PC-3 (cell line): ENCODE measurements around the gene OSBPL6. TPM values are rescaled to one million over a fixed set of nuclear protein-coding genes. Genes with fewer than 3 reads are reported as not detected.

Experiments used
- ATAC-seq: fragments of 200-7000 bp; cut with Tn5 transposase; 2 replicates; pipeline ENCODE4 v1.9.1; 2020; ENCODE audit warnings: mild to moderate bottlenecking, moderate library complexity
- BruUV-seq: library from RNA; stranded (reverse); fragments of 400-500 nt; replicated peaks from 2 replicates; lab custom pipeline; 2021; lab: Mats Ljungman, UMichigan
- CTCF ChIA-PET: fragments of 300-600 bp; sonication (Branson Sonifier 250); formaldehyde crosslinking; loops from one replicate; lab custom pipeline; 2022; ENCODE audit warnings: antibody characterized with exemption; lab: Charles Lee
- POLR2A ChIA-PET: fragments of 300-600 bp; sonication (Branson Sonifier 250); formaldehyde crosslinking; loops from one replicate; lab custom pipeline; 2022; ENCODE audit warnings: antibody characterized with exemption; ENCODE audit not compliant: unreplicated experiment; lab: Charles Lee
- DNase-seq: peaks from one replicate; pipeline ENCODE4 v3.0.0-alpha.2; 2015
- H2AFZ ChIP-seq: fragments of 300-600 bp; sonication (generic); 2 replicates; pipeline ENCODE4 v1.6.0; 2016; ENCODE audit warnings: antibody characterized with exemption, low read length
- H3F3A ChIP-seq: fragments of 300-600 bp; sonication (generic); one replicate; pipeline ENCODE4 v1.6.0; 2017; ENCODE audit warnings: antibody characterized with exemption, low read length, control low read depth, mild to moderate bottlenecking; ENCODE audit not compliant: unreplicated experiment
- H3K27ac ChIP-seq: fragments of 300-600 bp; sonication (generic); 2 replicates; pipeline ENCODE4 v1.5.1; 2016; ENCODE audit warnings: mild to moderate bottlenecking, low read length
- H3K27me3 ChIP-seq: fragments of 300-600 bp; sonication (generic); 2 replicates; pipeline ENCODE4 v1.6.1; 2016; ENCODE audit warnings: low read length, mixed read lengths
- H3K36me3 ChIP-seq: fragments of 300-600 bp; sonication (generic); 2 replicates; pipeline ENCODE4 v1.6.1; 2016; ENCODE audit warnings: low read depth, mixed run types, low read length, mixed read lengths
- H3K4me1 ChIP-seq: fragments of 300-600 bp; sonication (generic); 2 replicates; pipeline ENCODE4 v1.5.1; 2016; ENCODE audit warnings: low read length; ENCODE audit not compliant: insufficient read depth
- H3K4me2 ChIP-seq: fragments of 300-600 bp; sonication (generic); 2 replicates; pipeline ENCODE4 v1.6.0; 2016; ENCODE audit warnings: low read length
- H3K4me3 ChIP-seq: fragments of 300-600 bp; sonication (generic); 2 replicates; pipeline ENCODE4 v1.5.1; 2016; ENCODE audit warnings: mild to moderate bottlenecking, low read length, mixed read lengths
- H3K79me2 ChIP-seq: fragments of 300-600 bp; sonication (generic); 2 replicates; pipeline ENCODE4 v1.6.1; 2017; ENCODE audit warnings: low read length, mixed read lengths
- H3K9ac ChIP-seq: fragments of 300-600 bp; sonication (generic); 2 replicates; pipeline ENCODE4 v1.6.0; 2016; ENCODE audit warnings: mild to moderate bottlenecking, low read length
- H3K9me2 ChIP-seq: fragments of 300-600 bp; sonication (generic); replicated peaks from 2 replicates; pipeline ENCODE4 v1.6.1; 2016; ENCODE audit warnings: mixed run types, low read length, mixed read lengths
- H3K9me3 ChIP-seq: fragments of 300-600 bp; sonication (generic); 2 replicates; pipeline ENCODE4 v1.6.1; 2016; ENCODE audit warnings: low read length, mixed read lengths
- H4K20me1 ChIP-seq: fragments of 300-600 bp; sonication (generic); 2 replicates; pipeline ENCODE4 v1.6.1; 2016; ENCODE audit warnings: low read length, mixed read lengths
- EZH2 ChIP-seq: fragments of 300-600 bp; sonication (generic); IDR thresholded peaks from one replicate; pipeline ENCODE4 v1.6.1; 2017; ENCODE audit warnings: antibody characterized with exemption, mild to moderate bottlenecking, low read length; ENCODE audit not compliant: unreplicated experiment
- EZH2phosphoT487 ChIP-seq: fragments of 300-600 bp; sonication (generic); IDR thresholded peaks from 2 replicates; pipeline ENCODE4 v1.6.1; 2018; ENCODE audit warnings: mild to moderate bottlenecking, antibody characterized with exemption, low read length, borderline replicate concordance
- intact Hi-C: fragments of 100-400 bp; cut with micrococcal nuclease; formaldehyde crosslinking; loops from 2 replicates; pipeline ENCODE4 v1.9.0; 2023
- total RNA-seq: library from RNA; depleted of rRNA; stranded (reverse); fragments of >200 nt; gene quantifications from 2 replicates; pipeline ENCODE4 v1.2.3, GENCODE V29; 2014
- TF ChIP-seq, protein P1 (sequence below): fragments of 300-600 bp; sonication (generic); conservative IDR thresholded peaks from 2 replicates; pipeline ENCODE4 v1.5.1; 2017; ENCODE audit warnings: antibody characterized with exemption, low read depth, mild to moderate bottlenecking, low read length

The OSBPL6 gene
- total RNA-seq, 1 experiment from 2014 or later, result 4.0 TPM

GRCh38 chr2:178324077-178324476, 129.8 kb downstream of the OSBPL6 start:
- Histone ChIP-seq H4K20me1 (no peaks in the 10 kb centered on the region), H3K79me2 (no peaks in the 10 kb centered on the region), H3K27ac (no peak overlapping the region), H3K9me2 (no peaks in the 10 kb centered on the region), H3K9me3 (no peaks in the 10 kb centered on the region), H3K4me2 (no peak overlapping the region), H3K4me1 (no peaks in the 10 kb centered on the region), H3F3A (no peaks in the 10 kb centered on the region), H3K27me3 (no peaks in the 10 kb centered on the region), H3K4me3 (no peak overlapping the region), H3K9ac (no peak overlapping the region), H3K36me3 (no peaks in the 10 kb centered on the region), H2AFZ (no peak overlapping the region)
- TF ChIP-seq, protein P1, sequence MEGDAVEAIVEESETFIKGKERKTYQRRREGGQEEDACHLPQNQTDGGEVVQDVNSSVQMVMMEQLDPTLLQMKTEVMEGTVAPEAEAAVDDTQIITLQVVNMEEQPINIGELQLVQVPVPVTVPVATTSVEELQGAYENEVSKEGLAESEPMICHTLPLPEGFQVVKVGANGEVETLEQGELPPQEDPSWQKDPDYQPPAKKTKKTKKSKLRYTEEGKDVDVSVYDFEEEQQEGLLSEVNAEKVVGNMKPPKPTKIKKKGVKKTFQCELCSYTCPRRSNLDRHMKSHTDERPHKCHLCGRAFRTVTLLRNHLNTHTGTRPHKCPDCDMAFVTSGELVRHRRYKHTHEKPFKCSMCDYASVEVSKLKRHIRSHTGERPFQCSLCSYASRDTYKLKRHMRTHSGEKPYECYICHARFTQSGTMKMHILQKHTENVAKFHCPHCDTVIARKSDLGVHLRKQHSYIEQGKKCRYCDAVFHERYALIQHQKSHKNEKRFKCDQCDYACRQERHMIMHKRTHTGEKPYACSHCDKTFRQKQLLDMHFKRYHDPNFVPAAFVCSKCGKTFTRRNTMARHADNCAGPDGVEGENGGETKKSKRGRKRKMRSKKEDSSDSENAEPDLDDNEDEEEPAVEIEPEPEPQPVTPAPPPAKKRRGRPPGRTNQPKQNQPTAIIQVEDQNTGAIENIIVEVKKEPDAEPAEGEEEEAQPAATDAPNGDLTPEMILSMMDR, result no peak
- TF ChIP-seq EZH2 (no peak), EZH2phosphoT487 (no peak)
- POLR2A ChIA-PET, result no interaction called here
- CTCF ChIA-PET, result no interaction called here
- no TSS peak for BruUV-seq
- DNase-seq (no peak), ATAC-seq (no peak)
- intact Hi-C loops, result no loop called here

DNA sequence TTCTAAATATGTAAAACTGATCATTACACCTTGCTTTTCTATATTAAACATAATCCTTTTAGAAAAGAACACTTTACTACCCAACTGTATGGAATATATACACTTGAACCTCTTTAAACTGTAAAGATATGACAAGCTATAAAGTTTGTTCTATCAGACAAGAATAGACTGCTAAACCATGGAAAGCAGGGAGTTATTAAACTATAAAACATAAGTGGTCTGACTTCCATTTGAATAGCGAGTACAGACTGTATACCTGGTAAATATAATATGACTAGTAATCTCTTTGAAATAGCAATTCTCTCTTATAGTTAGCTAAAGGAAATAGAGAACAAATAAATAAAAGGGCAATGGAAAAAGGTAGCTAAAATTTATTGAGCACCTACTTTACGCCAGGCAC, 131.0 kb downstream of the OSBPL6 start:
- Histone ChIP-seq H3F3A (no peaks in the 10 kb centered on the region), H3K27me3 (no peaks in the 10 kb centered on the region), H3K4me3 (no peak overlapping the region), H4K20me1 (no peaks in the 10 kb centered on the region), H3K9me3 (no peaks in the 10 kb centered on the region), H3K4me2 (no peak overlapping the region), H3K27ac (no peak overlapping the region), H3K9ac (no peak overlapping the region), H3K9me2 (no peaks in the 10 kb centered on the region), H3K79me2 (no peaks in the 10 kb centered on the region), H3K4me1 (no peaks in the 10 kb centered on the region), H2AFZ (no peak overlapping the region), H3K36me3 (no peaks in the 10 kb centered on the region)
- no peak for TF ChIP-seq EZH2
- TF ChIP-seq, protein P1, result no peak
- TF ChIP-seq EZH2phosphoT487, result no peak
- no TSS peak for BruUV-seq
- POLR2A ChIA-PET, result interaction anchor here (0.6 kb wide), 1 partner anchor 941 kb away, joined by 4 read pairs; no protein-coding TSS in a partner anchor
- intact Hi-C loops, result no loop called here
- ATAC-seq (no peak), DNase-seq (no peak)
- CTCF ChIA-PET, result no interaction called here

GRCh38 chr2:178327516-178327915, 133.2 kb downstream of the OSBPL6 start:
- intact Hi-C loops, result no loop called here
- ChIA-PET CTCF (no interaction called here), POLR2A (no interaction called here)
- no peak overlapping the region for H3K27ac ChIP-seq
- no peak for ATAC-seq
- no peak overlapping the region for H2AFZ ChIP-seq
- H3K36me3 ChIP-seq, result no peaks in the 10 kb centered on the region
- no TSS peak for BruUV-seq
- no peaks in the 10 kb centered on the region for H3K9me2 ChIP-seq
- no peaks in the 10 kb centered on the region for H3K79me2 ChIP-seq
- H3K4me2 ChIP-seq, result no peak overlapping the region
- H4K20me1 ChIP-seq, result no peaks in the 10 kb centered on the region
- no peak overlapping the region for H3K4me3 ChIP-seq
- TF ChIP-seq EZH2 (no peak), EZH2phosphoT487 (no peak)
- TF ChIP-seq, protein P1, result no peak
- H3K27me3 ChIP-seq, result no peaks in the 10 kb centered on the region
- no peaks in the 10 kb centered on the region for H3K4me1 ChIP-seq
- no peaks in the 10 kb centered on the region for H3K9me3 ChIP-seq
- H3F3A ChIP-seq, result no peaks in the 10 kb centered on the region
- no peak for DNase-seq
- no peak overlapping the region for H3K9ac ChIP-seq
